ENCODE data around the gene CXCL12.

DNA sequence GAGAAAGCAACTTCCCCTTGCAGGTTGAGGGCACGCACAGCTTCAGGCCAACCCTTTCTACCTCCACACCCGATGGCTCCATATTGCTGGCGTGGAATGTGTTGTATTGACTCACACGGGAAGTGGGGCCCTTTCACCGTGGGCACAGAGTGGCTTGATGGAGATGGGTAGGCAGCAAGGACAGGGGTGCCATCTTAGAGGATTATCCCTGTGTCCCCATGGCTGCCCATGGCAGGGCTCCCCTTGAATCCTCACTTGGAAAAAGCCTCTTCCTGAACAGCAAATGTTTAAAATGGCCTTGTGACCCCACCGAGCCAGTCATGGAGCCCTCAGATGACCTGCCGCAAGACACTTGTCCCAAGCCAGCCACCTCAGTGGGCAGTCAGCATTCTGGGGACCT is 31.2 kb downstream of the CXCL12 start:
- TF ChIP-seq CTCF (IDR thresholded peaks at IDR 0.05 in 8 of 11, conservative IDR thresholded peaks at IDR 0.05 in 3 of 11) (no peak), POLR2A (IDR thresholded peaks at IDR 0.05) (no peak), POLR2AphosphoS5 (IDR thresholded peaks at IDR 0.05) (no peak)
